Measurements from ENCODE around the gene ABLIM3.

ABLIM3 gene

DNA sequence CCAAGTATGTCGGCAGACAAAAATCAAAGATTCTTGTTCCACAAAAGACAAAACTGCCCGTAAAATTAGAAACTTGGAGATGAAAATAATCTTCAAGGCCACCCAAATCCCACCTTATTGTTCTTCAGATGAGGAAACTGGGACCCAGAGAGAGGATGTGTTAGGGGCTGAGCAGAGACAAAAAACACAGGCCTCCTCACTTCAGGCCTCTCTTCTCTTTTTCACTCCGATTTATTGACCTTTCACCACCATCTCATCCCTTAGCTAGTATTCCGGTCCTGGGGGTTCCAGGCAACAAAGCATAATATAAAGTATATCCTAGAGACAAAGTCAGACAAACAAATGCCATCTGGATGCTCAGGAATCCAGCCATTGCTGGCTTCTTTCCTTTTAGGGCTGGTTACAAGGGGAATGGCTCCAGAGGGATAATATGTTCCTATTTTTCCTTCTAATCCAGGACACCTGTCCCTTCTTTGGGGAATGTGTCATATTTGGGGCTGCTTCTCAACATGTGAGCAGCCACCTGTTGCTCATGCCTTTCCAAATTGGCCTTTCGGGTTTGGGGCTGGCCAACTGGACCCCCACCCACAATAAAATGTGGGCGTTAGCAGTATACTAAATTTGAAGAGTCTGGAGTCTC is 88.1 kb downstream of the ABLIM3 start:
- TF ChIP-seq CREB1 (IDR thresholded peaks at IDR 0.05; ENCODE audit: low read depth), result no peak
- TF ChIP-seq YY1 (IDR thresholded peaks at IDR 0.05; ENCODE audit: low read depth), result no peak
- TF ChIP-seq ZBTB7A (IDR thresholded peaks at IDR 0.05; ENCODE audit: low read depth), result no peak
- no peak for TF ChIP-seq TEAD4 (IDR thresholded peaks at IDR 0.05)
- TF ChIP-seq EP300 (IDR thresholded peaks at IDR 0.05; ENCODE audit: borderline replicate concordance), result no peak
- TF ChIP-seq, protein P1, sequence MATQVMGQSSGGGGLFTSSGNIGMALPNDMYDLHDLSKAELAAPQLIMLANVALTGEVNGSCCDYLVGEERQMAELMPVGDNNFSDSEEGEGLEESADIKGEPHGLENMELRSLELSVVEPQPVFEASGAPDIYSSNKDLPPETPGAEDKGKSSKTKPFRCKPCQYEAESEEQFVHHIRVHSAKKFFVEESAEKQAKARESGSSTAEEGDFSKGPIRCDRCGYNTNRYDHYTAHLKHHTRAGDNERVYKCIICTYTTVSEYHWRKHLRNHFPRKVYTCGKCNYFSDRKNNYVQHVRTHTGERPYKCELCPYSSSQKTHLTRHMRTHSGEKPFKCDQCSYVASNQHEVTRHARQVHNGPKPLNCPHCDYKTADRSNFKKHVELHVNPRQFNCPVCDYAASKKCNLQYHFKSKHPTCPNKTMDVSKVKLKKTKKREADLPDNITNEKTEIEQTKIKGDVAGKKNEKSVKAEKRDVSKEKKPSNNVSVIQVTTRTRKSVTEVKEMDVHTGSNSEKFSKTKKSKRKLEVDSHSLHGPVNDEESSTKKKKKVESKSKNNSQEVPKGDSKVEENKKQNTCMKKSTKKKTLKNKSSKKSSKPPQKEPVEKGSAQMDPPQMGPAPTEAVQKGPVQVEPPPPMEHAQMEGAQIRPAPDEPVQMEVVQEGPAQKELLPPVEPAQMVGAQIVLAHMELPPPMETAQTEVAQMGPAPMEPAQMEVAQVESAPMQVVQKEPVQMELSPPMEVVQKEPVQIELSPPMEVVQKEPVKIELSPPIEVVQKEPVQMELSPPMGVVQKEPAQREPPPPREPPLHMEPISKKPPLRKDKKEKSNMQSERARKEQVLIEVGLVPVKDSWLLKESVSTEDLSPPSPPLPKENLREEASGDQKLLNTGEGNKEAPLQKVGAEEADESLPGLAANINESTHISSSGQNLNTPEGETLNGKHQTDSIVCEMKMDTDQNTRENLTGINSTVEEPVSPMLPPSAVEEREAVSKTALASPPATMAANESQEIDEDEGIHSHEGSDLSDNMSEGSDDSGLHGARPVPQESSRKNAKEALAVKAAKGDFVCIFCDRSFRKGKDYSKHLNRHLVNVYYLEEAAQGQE (IDR thresholded peaks at IDR 0.05; ENCODE audit: low read depth), result no peak
- TF ChIP-seq TCF12 (IDR thresholded peaks at IDR 0.05; ENCODE audit: low read depth), result no peak
- TF ChIP-seq USF1 (IDR thresholded peaks at IDR 0.05), result no peak
- TF ChIP-seq, protein P2, sequence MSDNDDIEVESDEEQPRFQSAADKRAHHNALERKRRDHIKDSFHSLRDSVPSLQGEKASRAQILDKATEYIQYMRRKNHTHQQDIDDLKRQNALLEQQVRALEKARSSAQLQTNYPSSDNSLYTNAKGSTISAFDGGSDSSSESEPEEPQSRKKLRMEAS (IDR thresholded peaks at IDR 0.05), result no peak
- no peak for TF ChIP-seq RAD21 (IDR thresholded peaks at IDR 0.05; ENCODE audit: low read depth)
- no peak for TF ChIP-seq EGR1 (IDR thresholded peaks at IDR 0.05)

DNA sequence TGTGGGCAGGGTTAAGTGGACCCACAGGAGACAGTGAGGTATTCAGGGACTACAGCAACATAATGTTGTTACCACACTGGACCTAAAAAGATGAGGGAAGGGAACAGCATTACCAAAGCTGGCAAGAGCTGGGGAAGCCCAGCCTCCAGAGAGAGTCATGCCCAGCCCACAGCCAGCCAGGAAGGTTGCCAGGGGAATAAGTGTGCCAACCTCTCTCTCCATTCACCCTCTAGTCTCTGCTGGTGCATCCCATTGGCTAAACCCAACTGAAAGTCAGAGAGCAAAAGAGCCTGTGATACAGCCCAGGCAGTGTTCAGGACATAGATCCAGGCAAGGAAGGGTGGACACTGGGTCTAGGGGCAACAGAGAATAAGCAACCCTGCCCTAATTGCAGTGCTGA is 94.5 kb downstream of the ABLIM3 start:
- TF ChIP-seq USF1 (IDR thresholded peaks at IDR 0.05) (no peak), CREB1 (IDR thresholded peaks at IDR 0.05; ENCODE audit: low read depth) (no peak), TEAD4 (IDR thresholded peaks at IDR 0.05) (no peak), TAF1 (IDR thresholded peaks at IDR 0.05; ENCODE audit: low read depth) (no peak), YY1 (IDR thresholded peaks at IDR 0.05; ENCODE audit: low read depth) (no peak), EGR1 (IDR thresholded peaks at IDR 0.05) (no peak), TCF12 (IDR thresholded peaks at IDR 0.05; ENCODE audit: low read depth) (no peak), NFIC (IDR thresholded peaks at IDR 0.05) (no peak), EP300 (IDR thresholded peaks at IDR 0.05; ENCODE audit: borderline replicate concordance) (no peak), RAD21 (IDR thresholded peaks at IDR 0.05; ENCODE audit: low read depth) (no peak), FOXM1 (IDR thresholded peaks at IDR 0.05; ENCODE audit: borderline replicate concordance, low read depth) (no peak), CEBPB (IDR thresholded peaks at IDR 0.05) (no peak), ZBTB7A (IDR thresholded peaks at IDR 0.05; ENCODE audit: low read depth) (no peak)
- TF ChIP-seq, protein P1 (IDR thresholded peaks at IDR 0.05; ENCODE audit: low read depth), result no peak
- TF ChIP-seq, protein P2 (IDR thresholded peaks at IDR 0.05), result no peak

GRCh38 chr5:149237662-149238061 is 96.4 kb downstream of the ABLIM3 start:
- no peak for TF ChIP-seq EGR1 (IDR thresholded peaks at IDR 0.05)
- no peak for TF ChIP-seq ZBTB7A (IDR thresholded peaks at IDR 0.05; ENCODE audit: low read depth)
- TF ChIP-seq, protein P1 (IDR thresholded peaks at IDR 0.05; ENCODE audit: low read depth), result no peak
- TF ChIP-seq USF1 (IDR thresholded peaks at IDR 0.05), result no peak
- TF ChIP-seq TAF1 (IDR thresholded peaks at IDR 0.05; ENCODE audit: low read depth), result no peak
- no peak for TF ChIP-seq TEAD4 (IDR thresholded peaks at IDR 0.05)
- no peak for TF ChIP-seq CEBPB (IDR thresholded peaks at IDR 0.05)
- no peak for TF ChIP-seq YY1 (IDR thresholded peaks at IDR 0.05; ENCODE audit: low read depth)
- no peak for TF ChIP-seq FOXM1 (IDR thresholded peaks at IDR 0.05; ENCODE audit: borderline replicate concordance, low read depth)
- no peak for TF ChIP-seq RAD21 (IDR thresholded peaks at IDR 0.05; ENCODE audit: low read depth)
- TF ChIP-seq NFIC (IDR thresholded peaks at IDR 0.05), result no peak
- TF ChIP-seq, protein P2 (IDR thresholded peaks at IDR 0.05), result no peak
- no peak for TF ChIP-seq EP300 (IDR thresholded peaks at IDR 0.05; ENCODE audit: borderline replicate concordance)
- TF ChIP-seq CREB1 (IDR thresholded peaks at IDR 0.05; ENCODE audit: low read depth), result no peak
- TF ChIP-seq TCF12 (IDR thresholded peaks at IDR 0.05; ENCODE audit: low read depth), result no peak
